ENCODE measurements around the gene LRIG3. TPM values are rescaled to one million over a fixed set of nuclear protein-coding genes. Genes with fewer than 3 reads are reported as not detected.

Gene LRIG3
- total and polyA plus RNA-seq, 2 donors from 2014 or later: 4.4 to 40.5 TPM

DNA sequence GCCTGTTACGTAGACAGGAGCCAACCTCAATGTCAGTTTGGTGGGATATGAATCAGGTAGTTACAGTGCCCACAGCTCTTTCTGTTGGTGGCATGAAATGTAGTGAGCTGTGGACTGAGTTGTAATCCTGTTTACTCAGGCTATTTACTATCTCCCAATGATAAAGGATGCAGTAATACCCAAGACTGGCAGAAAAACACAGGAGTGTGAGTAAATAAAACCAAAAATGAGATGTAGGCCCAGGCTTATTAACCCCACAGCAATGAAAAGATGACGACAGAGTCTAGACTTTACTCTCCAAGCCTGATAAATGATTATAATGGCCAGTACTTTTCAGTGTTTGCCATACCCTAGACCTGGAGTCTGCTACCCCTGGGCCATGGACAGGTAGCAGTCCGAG lies 22.8 kb upstream of the LRIG3 start:
- H3K9me3 ChIP-seq (ENCODE audit: control insufficient read depth in 2 of 3, insufficient read depth in 1 of 3, low read length in 3 of 3): no peaks in the 10 kb centered on the region
- intact Hi-C loops (cut with DNase I): no loop called here
- H3K4me3 ChIP-seq (ENCODE audit: low read length in 3 of 3): no peak overlapping the region
- TF ChIP-seq CTCF (IDR thresholded peaks at IDR 0.05; ENCODE audit: borderline replicate concordance, extremely low read depth, insufficient read depth): no peak
- no peak for FAIRE-seq
- DNase-seq: no peak
- no peaks in the 10 kb centered on the region for H3K27me3 ChIP-seq (ENCODE audit: control insufficient read depth, insufficient read depth, low read length)
- no peaks in the 10 kb centered on the region for H3K4me1 ChIP-seq (ENCODE audit: control insufficient read depth in 2 of 3, insufficient read depth in 2 of 3, low read depth in 1 of 3, low read length in 3 of 3)
- no peak overlapping the region for H3K27ac ChIP-seq (ENCODE audit: low read depth in 2 of 2, low read length in 2 of 2)
- no peaks in the 10 kb centered on the region for H3K36me3 ChIP-seq (ENCODE audit: control insufficient read depth in 2 of 3, insufficient read depth in 3 of 3, low read length in 3 of 3)
- no peak overlapping the region for H3K9ac ChIP-seq (ENCODE audit: low read length in 3 of 3)

DNA sequence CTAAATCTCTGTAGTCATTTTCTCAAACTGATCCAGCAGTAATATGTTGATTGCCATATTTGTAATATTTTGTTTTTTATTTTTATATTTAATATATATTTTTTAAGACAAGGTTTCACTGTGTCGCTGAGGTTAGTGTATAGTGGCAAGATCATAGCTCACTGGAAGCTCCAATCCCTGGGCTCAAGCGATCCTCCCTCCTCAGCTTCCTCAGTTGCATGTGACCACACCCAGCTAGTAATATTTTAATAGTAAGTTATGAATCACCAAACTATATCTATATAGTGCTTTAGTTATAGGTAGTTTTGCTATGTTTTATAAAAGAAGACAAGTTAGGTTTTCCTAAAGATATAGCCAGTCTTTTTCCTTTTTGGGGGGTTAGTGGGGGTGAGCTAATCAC lies 22.0 kb upstream of the LRIG3 start:
- intact Hi-C loops (cut with DNase I): no loop called here
- DNase-seq: no peak
- H3K27ac ChIP-seq (ENCODE audit: low read depth in 2 of 2, low read length in 2 of 2): no peak overlapping the region
- no peaks in the 10 kb centered on the region for H3K36me3 ChIP-seq (ENCODE audit: control insufficient read depth in 2 of 3, insufficient read depth in 3 of 3, low read length in 3 of 3)
- no peak for FAIRE-seq
- H3K9ac ChIP-seq (ENCODE audit: low read length in 3 of 3): no peak overlapping the region
- no peak overlapping the region for H3K4me3 ChIP-seq (ENCODE audit: low read length in 3 of 3)
- H3K4me1 ChIP-seq (ENCODE audit: control insufficient read depth in 2 of 3, insufficient read depth in 2 of 3, low read depth in 1 of 3, low read length in 3 of 3): no peaks in the 10 kb centered on the region
- H3K9me3 ChIP-seq (ENCODE audit: control insufficient read depth in 2 of 3, insufficient read depth in 1 of 3, low read length in 3 of 3): no peaks in the 10 kb centered on the region
- H3K27me3 ChIP-seq (ENCODE audit: control insufficient read depth, insufficient read depth, low read length): no peaks in the 10 kb centered on the region
- TF ChIP-seq CTCF (IDR thresholded peaks at IDR 0.05; ENCODE audit: borderline replicate concordance, extremely low read depth, insufficient read depth): no peak

- H3K9me3 ChIP-seq (ENCODE audit: control insufficient read depth in 2 of 3, insufficient read depth in 1 of 3, low read length in 3 of 3): no peaks in the 10 kb centered on the region
- intact Hi-C loops (cut with DNase I): no loop called here
- H3K36me3 ChIP-seq (ENCODE audit: control insufficient read depth in 2 of 3, insufficient read depth in 3 of 3, low read length in 3 of 3): no peaks in the 10 kb centered on the region
- DNase-seq: no peak
- no peak overlapping the region for H3K9ac ChIP-seq (ENCODE audit: low read length in 3 of 3)
- no peak for TF ChIP-seq CTCF (IDR thresholded peaks at IDR 0.05; ENCODE audit: borderline replicate concordance, extremely low read depth, insufficient read depth)
- H3K4me3 ChIP-seq (ENCODE audit: low read length in 3 of 3): no peak overlapping the region
- H3K4me1 ChIP-seq (ENCODE audit: control insufficient read depth in 2 of 3, insufficient read depth in 2 of 3, low read depth in 1 of 3, low read length in 3 of 3): no peaks in the 10 kb centered on the region
- H3K27me3 ChIP-seq (ENCODE audit: control insufficient read depth, insufficient read depth, low read length): no peaks in the 10 kb centered on the region
- FAIRE-seq: no peak
- H3K27ac ChIP-seq (ENCODE audit: low read depth in 2 of 2, low read length in 2 of 2): no peak overlapping the region
These were observed 19.2 kb upstream of the LRIG3 start for GRCh38 chr12:58939399-58940100.

DNA sequence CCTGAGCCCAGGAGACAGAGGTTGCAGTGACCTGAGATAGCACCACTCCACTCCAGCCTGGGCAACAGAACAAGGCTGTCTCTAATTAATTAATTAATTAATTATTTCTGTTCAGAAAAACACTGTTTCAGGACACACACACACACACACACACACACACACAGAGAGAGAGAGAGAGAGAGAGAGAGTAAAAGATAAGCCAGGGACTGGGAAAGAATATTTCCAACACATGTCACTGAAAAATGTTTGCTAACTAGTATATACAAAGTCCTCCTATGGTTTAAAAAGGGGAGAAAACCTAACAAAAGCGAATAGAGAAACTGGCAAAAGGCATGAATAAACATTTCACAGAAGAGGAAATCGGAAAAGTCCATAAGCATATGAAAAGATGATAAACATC lies 18.1 kb upstream of the LRIG3 start:
- H3K36me3 ChIP-seq (ENCODE audit: control insufficient read depth in 2 of 3, insufficient read depth in 3 of 3, low read length in 3 of 3): no peaks in the 10 kb centered on the region
- H3K4me1 ChIP-seq (ENCODE audit: control insufficient read depth in 2 of 3, insufficient read depth in 2 of 3, low read depth in 1 of 3, low read length in 3 of 3): no peaks in the 10 kb centered on the region
- DNase-seq (no peak), FAIRE-seq (no peak)
- H3K9ac ChIP-seq (ENCODE audit: low read length in 3 of 3): no peak overlapping the region
- H3K27me3 ChIP-seq (ENCODE audit: control insufficient read depth, insufficient read depth, low read length): no peaks in the 10 kb centered on the region
- no peaks in the 10 kb centered on the region for H3K9me3 ChIP-seq (ENCODE audit: control insufficient read depth in 2 of 3, insufficient read depth in 1 of 3, low read length in 3 of 3)
- no peak for TF ChIP-seq CTCF (IDR thresholded peaks at IDR 0.05; ENCODE audit: borderline replicate concordance, extremely low read depth, insufficient read depth)
- intact Hi-C loops (cut with DNase I): no loop called here
- H3K27ac ChIP-seq (ENCODE audit: low read depth in 2 of 2, low read length in 2 of 2): no peak overlapping the region
- H3K4me3 ChIP-seq (ENCODE audit: low read length in 3 of 3): no peak overlapping the region
